GM18517 (cell line): Measurements from ENCODE around the gene UNCX.
"Not testable (repeated sequence)": the region's sequence is repeated elsewhere in the genome, so short reads cannot be mapped to it uniquely, and the experiment has no call there.

Experiments used
- ATAC-seq: cut with Tn5 transposase; IDR thresholded peaks from one replicate; pipeline ENCODE4 v1.9.1; 2021; ENCODE audit warnings: mild to moderate bottlenecking, moderate library complexity; ENCODE audit not compliant: unreplicated experiment

The UNCX gene

GRCh38 chr7:1232623-1233332 is at the start of gene UNCX:
Gene UNCX, plus strand, starts transcription at chr7:1232872. Its CDS starts 146 bp downstream, at chr7:1233018.
- no peak for ATAC-seq

- no peak for ATAC-seq
Observed at GRCh38 chr7:1187127-1187526, 45.5 kb upstream of the UNCX start.

- ATAC-seq = no peak
Observed at GRCh38 chr7:1188720-1189294, 43.9 kb upstream of the UNCX start.

GRCh38 chr7:1189986-1190772 is 42.5 kb upstream of the UNCX start:
- no peak for ATAC-seq

GRCh38 chr7:1192171-1192676 is 40.4 kb upstream of the UNCX start:
- no peak for ATAC-seq

GRCh38 chr7:1193593-1194424 is 38.9 kb upstream of the UNCX start:
- ATAC-seq = no peak

GRCh38 chr7:1196441-1196840 is 36.2 kb upstream of the UNCX start:
- ATAC-seq = not testable (repeated sequence)

GRCh38 chr7:1196950-1197349 is 35.7 kb upstream of the UNCX start:
- ATAC-seq = no peak

- ATAC-seq = no peak
Observed at GRCh38 chr7:1197997-1198625, 34.6 kb upstream of the UNCX start.

GRCh38 chr7:1200045-1200444 is 32.6 kb upstream of the UNCX start:
- no peak for ATAC-seq

- ATAC-seq = no peak
Observed at GRCh38 chr7:1201916-1202315, 30.8 kb upstream of the UNCX start.

- not testable (repeated sequence) for ATAC-seq
Observed at GRCh38 chr7:1202914-1203313, 29.8 kb upstream of the UNCX start.

- no peak for ATAC-seq
Observed at GRCh38 chr7:1204460-1205140, 28.1 kb upstream of the UNCX start.

GRCh38 chr7:1205742-1206141 is 26.9 kb upstream of the UNCX start:
- ATAC-seq = not testable (repeated sequence)

- ATAC-seq = no peak
Observed at GRCh38 chr7:1209097-1209496, 23.6 kb upstream of the UNCX start.

GRCh38 chr7:1210321-1210978 is 22.2 kb upstream of the UNCX start:
- no peak for ATAC-seq

- no peak for ATAC-seq
Observed at GRCh38 chr7:1210979-1211608, 21.6 kb upstream of the UNCX start.

- no peak for ATAC-seq
Observed at GRCh38 chr7:1211611-1212010, 21.1 kb upstream of the UNCX start.

GRCh38 chr7:1212025-1212424 is 20.6 kb upstream of the UNCX start:
- ATAC-seq = not testable (repeated sequence)
